ENCODE data around the gene MYNN.

Gene MYNN

GRCh38 chr3:169758359-169758994 lies 14.7 kb upstream of the MYNN start:
- H3K36me3 ChIP-seq (ENCODE audit: insufficient read depth, low read length) = no peaks in the 10 kb centered on the region
- no peak overlapping the region for H2AFZ ChIP-seq (ENCODE audit: low read length, unreplicated experiment)
- no peak overlapping the region for H3K27ac ChIP-seq (ENCODE audit: low read depth, low read length)
- no peak overlapping the region for H3K4me3 ChIP-seq (ENCODE audit: low read depth, low read length)
- H3K79me2 ChIP-seq (ENCODE audit: control insufficient read depth, insufficient read depth, low read length, unreplicated experiment) = no peaks in the 10 kb centered on the region
- H3K4me1 ChIP-seq (ENCODE audit: control insufficient read depth, insufficient read depth, low read length, unreplicated experiment) = peaks cover under 1% of the 10 kb centered on the region
- H3K27me3 ChIP-seq (ENCODE audit: insufficient read depth, low read length) = peaks cover 16% of the 10 kb centered on the region; the same call in 1 of the 2 replicates

- H3K4me3 ChIP-seq (ENCODE audit: low read depth, low read length) = no peak overlapping the region
- peaks cover 13% of the 10 kb centered on the region; the same call in 1 of the 2 replicates for H3K27me3 ChIP-seq (ENCODE audit: insufficient read depth, low read length)
- H3K36me3 ChIP-seq (ENCODE audit: insufficient read depth, low read length) = no peaks in the 10 kb centered on the region
- H3K79me2 ChIP-seq (ENCODE audit: control insufficient read depth, insufficient read depth, low read length, unreplicated experiment) = no peaks in the 10 kb centered on the region
- H3K27ac ChIP-seq (ENCODE audit: low read depth, low read length) = no peak overlapping the region
- H2AFZ ChIP-seq (ENCODE audit: low read length, unreplicated experiment) = no peak overlapping the region
- peaks cover 4% of the 10 kb centered on the region for H3K4me1 ChIP-seq (ENCODE audit: control insufficient read depth, insufficient read depth, low read length, unreplicated experiment)
Measured at GRCh38 chr3:169759256-169759655, 13.9 kb upstream of the MYNN start.

GRCh38 chr3:169760479-169760878 lies 12.7 kb upstream of the MYNN start:
- Histone ChIP-seq H3K4me1 (ENCODE audit: control insufficient read depth, insufficient read depth, low read length, unreplicated experiment) (peaks cover 4% of the 10 kb centered on the region), H2AFZ (ENCODE audit: low read length, unreplicated experiment) (no peak overlapping the region), H3K27me3 (ENCODE audit: insufficient read depth, low read length) (peaks cover 2% of the 10 kb centered on the region; the same call in 1 of the 2 replicates), H3K27ac (ENCODE audit: low read depth, low read length) (no peak overlapping the region), H3K36me3 (ENCODE audit: insufficient read depth, low read length) (no peaks in the 10 kb centered on the region), H3K4me3 (ENCODE audit: low read depth, low read length) (no peak overlapping the region), H3K79me2 (ENCODE audit: control insufficient read depth, insufficient read depth, low read length, unreplicated experiment) (no peaks in the 10 kb centered on the region)

- Histone ChIP-seq H3K27me3 (ENCODE audit: insufficient read depth, low read length) (no peaks in the 10 kb centered on the region), H3K4me1 (ENCODE audit: control insufficient read depth, insufficient read depth, low read length, unreplicated experiment) (peaks cover 4% of the 10 kb centered on the region), H3K36me3 (ENCODE audit: insufficient read depth, low read length) (no peaks in the 10 kb centered on the region), H3K27ac (ENCODE audit: low read depth, low read length) (peak overlapping the region; percentile 80), H2AFZ (ENCODE audit: low read length, unreplicated experiment) (peak overlapping the region; percentile 97), H3K4me3 (ENCODE audit: low read depth, low read length) (peak overlapping the region; percentile 89), H3K79me2 (ENCODE audit: control insufficient read depth, insufficient read depth, low read length, unreplicated experiment) (no peaks in the 10 kb centered on the region)
Measured at GRCh38 chr3:169764312-169764881, 8.8 kb upstream of the MYNN start.

GRCh38 chr3:169764882-169765612 lies 8.1 kb upstream of the MYNN start, which contains the start of gene TERC:
TERC (minus strand) TSS chr3:169765060.
- peak within 1 kb of the TSS; percentile 97 for H2AFZ ChIP-seq (ENCODE audit: low read length, unreplicated experiment)
- no peaks in the 10 kb centered on the region for H3K27me3 ChIP-seq (ENCODE audit: insufficient read depth, low read length)

GRCh38 chr3:169769287-169770181 lies 3.7 kb upstream of the MYNN start, which contains the start of gene ACTRT3:
ACTRT3 (minus strand) TSS chr3:169769561; CDS start chr3:169769520, 41 bp downstream.
- no peaks in the 10 kb centered on the region for H3K27me3 ChIP-seq (ENCODE audit: insufficient read depth, low read length)
- H3K4me1 ChIP-seq (ENCODE audit: control insufficient read depth, insufficient read depth, low read length, unreplicated experiment) = peaks cover 6% of the 10 kb centered on the region
- peak within 1 kb of the TSS; percentile 67 for H3K27ac ChIP-seq (ENCODE audit: low read depth, low read length)
- peak within 1 kb of the TSS; percentile 91 for H3K4me3 ChIP-seq (ENCODE audit: low read depth, low read length)
- peaks cover 9% of the 10 kb centered on the region for H3K79me2 ChIP-seq (ENCODE audit: control insufficient read depth, insufficient read depth, low read length, unreplicated experiment)
- H2AFZ ChIP-seq (ENCODE audit: low read length, unreplicated experiment) = peak within 1 kb of the TSS; percentile 96
- H3K36me3 ChIP-seq (ENCODE audit: insufficient read depth, low read length) = peaks cover 5% of the 10 kb centered on the region

More at GRCh38 chr3:169764882-169765612, 8.1 kb upstream of the MYNN start, which contains the start of gene TERC:
- peak within 1 kb of the TSS; percentile 80 for H3K27ac ChIP-seq (ENCODE audit: low read depth, low read length)
- H3K4me1 ChIP-seq (ENCODE audit: control insufficient read depth, insufficient read depth, low read length, unreplicated experiment) = peaks cover 4% of the 10 kb centered on the region
- H3K36me3 ChIP-seq (ENCODE audit: insufficient read depth, low read length) = no peaks in the 10 kb centered on the region
- peak within 1 kb of the TSS; percentile 89 for H3K4me3 ChIP-seq (ENCODE audit: low read depth, low read length)
- no peaks in the 10 kb centered on the region for H3K79me2 ChIP-seq (ENCODE audit: control insufficient read depth, insufficient read depth, low read length, unreplicated experiment)

GRCh38 chr3:169771497-169772304 lies 1.5 kb upstream of the MYNN start:
- Histone ChIP-seq H2AFZ (ENCODE audit: low read length, unreplicated experiment) (peak overlapping the region; percentile 98), H3K4me3 (ENCODE audit: low read depth, low read length) (peak overlapping the region; percentile 86), H3K27ac (ENCODE audit: low read depth, low read length) (peak overlapping the region; percentile 92), H3K4me1 (ENCODE audit: control insufficient read depth, insufficient read depth, low read length, unreplicated experiment) (peaks cover 18% of the 10 kb centered on the region), H3K36me3 (ENCODE audit: insufficient read depth, low read length) (peaks cover 24% of the 10 kb centered on the region), H3K27me3 (ENCODE audit: insufficient read depth, low read length) (no peaks in the 10 kb centered on the region), H3K79me2 (ENCODE audit: control insufficient read depth, insufficient read depth, low read length, unreplicated experiment) (peaks cover 28% of the 10 kb centered on the region)

GRCh38 chr3:169772305-169772896 lies 795 bp upstream of the MYNN start:
- no peaks in the 10 kb centered on the region for H3K27me3 ChIP-seq (ENCODE audit: insufficient read depth, low read length)
- H3K36me3 ChIP-seq (ENCODE audit: insufficient read depth, low read length) = peaks cover 29% of the 10 kb centered on the region
- peak overlapping the region; percentile 99 for H2AFZ ChIP-seq (ENCODE audit: low read length, unreplicated experiment)
- peaks cover 32% of the 10 kb centered on the region for H3K79me2 ChIP-seq (ENCODE audit: control insufficient read depth, insufficient read depth, low read length, unreplicated experiment)
- peak overlapping the region; percentile 86 for H3K4me3 ChIP-seq (ENCODE audit: low read depth, low read length)
- peaks cover 18% of the 10 kb centered on the region for H3K4me1 ChIP-seq (ENCODE audit: control insufficient read depth, insufficient read depth, low read length, unreplicated experiment)
- peak overlapping the region; percentile 92 for H3K27ac ChIP-seq (ENCODE audit: low read depth, low read length)

- H3K36me3 ChIP-seq (ENCODE audit: insufficient read depth, low read length) = peaks cover 42% of the 10 kb centered on the region
- no peak overlapping the region for H2AFZ ChIP-seq (ENCODE audit: low read length, unreplicated experiment)
- no peaks in the 10 kb centered on the region for H3K27me3 ChIP-seq (ENCODE audit: insufficient read depth, low read length)
- peaks cover 37% of the 10 kb centered on the region for H3K79me2 ChIP-seq (ENCODE audit: control insufficient read depth, insufficient read depth, low read length, unreplicated experiment)
- H3K4me3 ChIP-seq (ENCODE audit: low read depth, low read length) = peak overlapping the region; percentile 86
- peaks cover 18% of the 10 kb centered on the region for H3K4me1 ChIP-seq (ENCODE audit: control insufficient read depth, insufficient read depth, low read length, unreplicated experiment)
- peak overlapping the region; percentile 92; the same call in 1 of the 2 replicates for H3K27ac ChIP-seq (ENCODE audit: low read depth, low read length)
Measured at GRCh38 chr3:169774186-169774585, 990 bp downstream of the MYNN start.

All from ACC112 (cell line).